ENCODE results near the gene STIMATE.

GRCh38 chr3:52827441-52827840 lies 69.9 kb downstream of the STIMATE start:
- TF ChIP-seq CTCF (IDR thresholded peaks at IDR 0.05) (no peak), EP300 (IDR thresholded peaks at IDR 0.05; ENCODE audit: low read depth) (no peak), POLR2A (IDR thresholded peaks at IDR 0.05) (no peak), POLR2AphosphoS5 (IDR thresholded peaks at IDR 0.05) (no peak)
